Ovary (tissue), 9 donors: ENCODE results near the gene TGFBR2. TPM values are rescaled to one million over a fixed set of nuclear protein-coding genes. Genes with fewer than 3 reads are reported as not detected.
"Not testable (repeated sequence)": the region's sequence is repeated elsewhere in the genome, so short reads cannot be mapped to it uniquely, and the experiment has no call there.

ENCODE experiments used
- DNase-seq, 5 donors: peaks; one replicate each; pipeline ENCODE4 v3.0.0-alpha.2; 2019 to 2020
- H3K27ac ChIP-seq, 2 donors: fragments of 200-600 bp; one replicate each; pipeline versions ENCODE4 v1.5.1 to v1.8.0; 2019 to 2022
- H3K27me3 ChIP-seq: fragments of 200-600 bp; one replicate; pipeline ENCODE4 v1.8.0; 2022
- H3K36me3 ChIP-seq: fragments of 200-600 bp; sonication (generic); one replicate; pipeline ENCODE4 v1.5.1; 2019
- H3K4me1 ChIP-seq: one replicate; pipeline ENCODE4 v1.8.1; 2013; ENCODE audit warnings: mild to moderate bottlenecking, moderate library complexity; ENCODE audit not compliant: insufficient read depth
- H3K4me3 ChIP-seq: fragments of 200-600 bp; sonication (generic); one replicate; pipeline ENCODE4 v1.5.1; 2017
- H3K9me3 ChIP-seq, 2 donors: fragments of 200-600 bp in 1 of 2; sonication (generic) in 1 of 2; one replicate each; pipeline versions ENCODE4 v1.5.1 to v1.8.1; 2013 to 2019; ENCODE audit warnings: mild to moderate bottlenecking in 1 of 2, moderate library complexity in 1 of 2
- CTCF ChIP-seq, 3 donors: fragments of 450-650 bp in 2 of 3; fragments of 200-600 bp in 1 of 3; IDR thresholded peaks; one replicate each; pipeline versions ENCODE4 v1.5.1 to v1.8.0; 2016 to 2022; ENCODE audit warnings: antibody characterized with exemption in 3 of 3, mild to moderate bottlenecking in 1 of 3
- EP300 ChIP-seq: sonication (generic); formaldehyde crosslinking; IDR thresholded peaks from one replicate; pipeline ENCODE4 v1.6.1; 2017; ENCODE audit warnings: antibody characterized with exemption
- POLR2A ChIP-seq: fragments of 450-650 bp; IDR thresholded peaks from one replicate; pipeline ENCODE4 v1.6.1; 2017; ENCODE audit warnings: antibody characterized with exemption, mild to moderate bottlenecking, moderate library complexity
- WGBS, 3 donors: extraction: QIAGEN DNeasy Blood & Tissue Kit in 1 of 3; methylation state at CpG; one replicate each; pipeline versions ENCODE4 v1.1.5 to v1.1.7; 2013 to 2017; 5-methylcytosine and 5-hydroxymethylcytosine counted together
- intact Hi-C, 4 donors: fragments of 100-400 bp; cut with DNase I; formaldehyde crosslinking; loops; one replicate each; pipeline versions ENCODE4 v1.11.0 to v1.15.1; 2022 to 2023
- polyA plus RNA-seq, 2 donors: library from polyadenylated mRNA; stranded (reverse); fragments of 200-250 nt in 1 of 2; fragments of 350-450 nt in 1 of 2; fragmentation: Illumina TruSeq in 1 of 2; extraction: RNeasy Lipid Tissue Mini Kit (QIAGEN cat#74804) in 1 of 2; gene quantifications; one replicate each; pipeline ENCODE4 v1.2.3, GENCODE V29; 2013 to 2014
- total RNA-seq, 7 donors: library from RNA; depleted of rRNA in 2 of 7; stranded (reverse); fragments of >200 nt in 2 of 7; fragmentation: NEBNext Ultra II Directional in 3 of 7; extraction: Animal tissue kit (Norgen Biotek cat#: 25700) in 3 of 7; gene quantifications; one replicate each; pipeline versions ENCODE4 v1.1.0 to v1.2.4, GENCODE V29; 2016 to 2023
- donor health status: DM: no; HTN: no; CAD: no; lungs with moderate emphysema.
- donor health status: DM: no; HTN: no; CAD: no.
- donor health status: Bipolar disorder and iron deficiency.
- donor health status: DM: yes; HTN: yes; CAD: no.
- donor health status: DM: no; HTN: no; CAD: no.
- donor health status: DM: yes; HTN: yes; CAD: no.

TGFBR2 gene
- total and polyA plus RNA-seq, 9 donors: 26.8 to 158 (median 53.8) TPM

- H3K36me3 ChIP-seq: no peaks in the 10 kb centered on the region
- no peak for DNase-seq
- 86 to 95% (median 88%) methylated on average over 2 of the region's 2 CpGs for WGBS, 3 donors
- no peaks in the 10 kb centered on the region for H3K9me3 ChIP-seq
- intact Hi-C loops: no loop called here
- no peaks in the 10 kb centered on the region for H3K27me3 ChIP-seq
- no peak overlapping the region for H3K4me3 ChIP-seq
- H3K27ac ChIP-seq: no peak overlapping the region
- TF ChIP-seq CTCF (IDR thresholded peaks at IDR 0.05) (no peak), POLR2A (no peak), EP300 (no peak)
- H3K4me1 ChIP-seq: peaks cover 2% of the 10 kb centered on the region
Observed at GRCh38 chr3:30665539-30665938, 59.1 kb downstream of the TGFBR2 start.

- intact Hi-C loops: no loop called here
- Histone ChIP-seq H3K27me3 (no peaks in the 10 kb centered on the region), H3K27ac (no peak overlapping the region), H3K4me1 (peaks cover 2% of the 10 kb centered on the region), H3K4me3 (no peak overlapping the region), H3K36me3 (no peaks in the 10 kb centered on the region), H3K9me3 (no peaks in the 10 kb centered on the region)
- 74 to 83% (median 78%) methylated on average over 6 to 7 of the region's 7 CpGs for WGBS, 3 donors
- DNase-seq: no peak
- TF ChIP-seq POLR2A: no peak
- TF ChIP-seq CTCF (IDR thresholded peaks at IDR 0.05): no peak
- TF ChIP-seq EP300: no peak
Observed at GRCh38 chr3:30666572-30667279, 60.3 kb downstream of the TGFBR2 start.

- Histone ChIP-seq H3K27me3 (no peaks in the 10 kb centered on the region), H3K9me3 (no peaks in the 10 kb centered on the region), H3K4me3 (no peak overlapping the region), H3K4me1 (peaks cover 2% of the 10 kb centered on the region), H3K27ac (no peak overlapping the region), H3K36me3 (no peaks in the 10 kb centered on the region)
- no peak for DNase-seq
- intact Hi-C loops: no loop called here
- no peak for TF ChIP-seq EP300
- TF ChIP-seq CTCF (IDR thresholded peaks at IDR 0.05): no peak
- TF ChIP-seq POLR2A: no peak
- WGBS, 3 donors: 52 to 76% (median 63%) methylated on average over 1 of the region's 1 CpG
Observed at GRCh38 chr3:30667280-30667651, 60.9 kb downstream of the TGFBR2 start.

GRCh38 chr3:30668051-30668609 lies 61.7 kb downstream of the TGFBR2 start:
- Histone ChIP-seq H3K4me3 (no peak overlapping the region), H3K9me3 (no peaks in the 10 kb centered on the region), H3K36me3 (no peaks in the 10 kb centered on the region), H3K4me1 (peaks cover 4% of the 10 kb centered on the region), H3K27ac (no peak overlapping the region), H3K27me3 (no peaks in the 10 kb centered on the region)
- WGBS, 3 donors: 83 to 85% (median 85%) methylated on average over 5 of the region's 5 CpGs
- TF ChIP-seq CTCF (IDR thresholded peaks at IDR 0.05) (no peak), EP300 (no peak), POLR2A (no peak)
- no peak for DNase-seq
- intact Hi-C loops: no loop called here

- H3K4me1 ChIP-seq, H3K36me3 ChIP-seq, H3K27ac ChIP-seq, H3K4me3 ChIP-seq, intact Hi-C loops, H3K27me3 ChIP-seq, DNase-seq, H3K9me3 ChIP-seq: not testable (repeated sequence)
- WGBS, 3 donors: 95 to 99% (median 97%) methylated on average over 7 of the region's 7 CpGs
Observed at GRCh38 chr3:30669360-30669934, 63.0 kb downstream of the TGFBR2 start.
